NT2/D1 (cell line): Measurements from ENCODE around the gene NAA35.
"Not testable (repeated sequence)": the region's sequence is repeated elsewhere in the genome, so short reads cannot be mapped to it uniquely, and the experiment has no call there.

Experiments
- DNase-seq: peaks from one replicate; pipeline ENCODE4 v3.0.0-alpha.2; 2011; ENCODE audit warnings: low read depth, low spot score
- H3K27me3 ChIP-seq: 2 replicates; pipeline ENCODE4 v1.6.0; 2011; ENCODE audit warnings: mild to moderate bottlenecking; ENCODE audit not compliant: insufficient read length, insufficient read depth
- H3K36me3 ChIP-seq: 2 replicates; pipeline ENCODE4 v1.6.1; 2011; ENCODE audit warnings: mild to moderate bottlenecking, low read length, mixed read lengths; ENCODE audit not compliant: insufficient read depth, insufficient read length
- H3K4me1 ChIP-seq: 2 replicates; pipeline ENCODE4 v1.5.1; 2011; ENCODE audit not compliant: insufficient read depth, insufficient read length
- H3K4me3 ChIP-seq: 2 replicates; pipeline ENCODE4 v1.5.1; 2011; ENCODE audit warnings: low read depth; ENCODE audit not compliant: insufficient read length
- H3K9ac ChIP-seq: 2 replicates; pipeline ENCODE4 v1.6.0; 2011; ENCODE audit warnings: low read depth; ENCODE audit not compliant: insufficient read length
- H3K9me3 ChIP-seq: 2 replicates; pipeline ENCODE4 v1.5.1; 2011; ENCODE audit warnings: mild to moderate bottlenecking, low read length; ENCODE audit not compliant: insufficient read depth
- SUZ12 ChIP-seq: IDR thresholded peaks from 2 replicates; pipeline ENCODE4 v1.6.1; 2011; ENCODE audit not compliant: insufficient read length, insufficient read depth; ENCODE audit errors: extremely low read depth
- YY1 ChIP-seq: IDR thresholded peaks from 2 replicates; pipeline ENCODE4 v1.6.1; 2011; ENCODE audit not compliant: insufficient read length, insufficient read depth
- ZNF274 ChIP-seq: IDR thresholded peaks from 2 replicates; pipeline ENCODE4 v1.6.1; 2011; ENCODE audit warnings: mild to moderate bottlenecking, low read depth, low read length

NAA35 gene

GRCh38 chr9:85949586-85950335 lies 8.8 kb downstream of the NAA35 start:
- Histone ChIP-seq H3K27me3 (no peaks in the 10 kb centered on the region), H3K9ac (no peak overlapping the region), H3K4me3 (no peak overlapping the region), H3K4me1 (no peaks in the 10 kb centered on the region), H3K9me3 (no peaks in the 10 kb centered on the region), H3K36me3 (peaks cover 63% of the 10 kb centered on the region)
- TF ChIP-seq ZNF274 (no peak), YY1 (no peak)
- no peak for DNase-seq

- Histone ChIP-seq H3K9ac (no peak overlapping the region), H3K4me3 (no peak overlapping the region), H3K4me1 (no peaks in the 10 kb centered on the region), H3K27me3 (no peaks in the 10 kb centered on the region), H3K36me3 (peaks cover 75% of the 10 kb centered on the region), H3K9me3 (no peaks in the 10 kb centered on the region)
- no peak for TF ChIP-seq YY1
- TF ChIP-seq SUZ12 = no peak
- no peak for TF ChIP-seq ZNF274
- DNase-seq = no peak
Measured at GRCh38 chr9:85959955-85960354, 19.0 kb downstream of the NAA35 start.

GRCh38 chr9:85960688-85961093 lies 19.7 kb downstream of the NAA35 start:
- Histone ChIP-seq H3K4me3 (no peak overlapping the region), H3K9me3 (no peaks in the 10 kb centered on the region), H3K4me1 (no peaks in the 10 kb centered on the region), H3K9ac (no peak overlapping the region), H3K27me3 (no peaks in the 10 kb centered on the region), H3K36me3 (peaks cover 80% of the 10 kb centered on the region)
- DNase-seq = no peak
- TF ChIP-seq ZNF274 (no peak), SUZ12 (no peak), YY1 (no peak)

GRCh38 chr9:85964526-85964925 lies 23.6 kb downstream of the NAA35 start:
- no peak for DNase-seq
- Histone ChIP-seq H3K9me3 (no peaks in the 10 kb centered on the region), H3K27me3 (no peaks in the 10 kb centered on the region), H3K36me3 (peaks cover 76% of the 10 kb centered on the region), H3K4me3 (no peak overlapping the region), H3K4me1 (no peaks in the 10 kb centered on the region), H3K9ac (no peak overlapping the region)
- no peak for TF ChIP-seq YY1
- no peak for TF ChIP-seq ZNF274
- TF ChIP-seq SUZ12 = no peak

- Histone ChIP-seq H3K27me3 (no peaks in the 10 kb centered on the region), H3K9me3 (no peaks in the 10 kb centered on the region), H3K4me3 (no peak overlapping the region), H3K4me1 (no peaks in the 10 kb centered on the region), H3K9ac (no peak overlapping the region), H3K36me3 (peaks cover 76% of the 10 kb centered on the region)
- TF ChIP-seq SUZ12 (no peak), ZNF274 (no peak)
- no peak for DNase-seq
Measured at GRCh38 chr9:85964949-85965348, 24.0 kb downstream of the NAA35 start.

- H3K4me1 ChIP-seq = no peaks in the 10 kb centered on the region
- peaks cover 70% of the 10 kb centered on the region for H3K36me3 ChIP-seq
- no peak overlapping the region for H3K4me3 ChIP-seq
- H3K9me3 ChIP-seq = no peaks in the 10 kb centered on the region
- no peaks in the 10 kb centered on the region for H3K27me3 ChIP-seq
- no peak for TF ChIP-seq YY1
- no peak for TF ChIP-seq SUZ12
- TF ChIP-seq ZNF274 = no peak
- no peak for DNase-seq
- no peak overlapping the region for H3K9ac ChIP-seq
Measured at GRCh38 chr9:85969727-85970126, 28.8 kb downstream of the NAA35 start.

GRCh38 chr9:85971731-85972130 lies 30.8 kb downstream of the NAA35 start:
- DNase-seq = no peak

GRCh38 chr9:85973238-85973637 lies 32.3 kb downstream of the NAA35 start:
- DNase-seq = no peak
- no peak overlapping the region for H3K4me3 ChIP-seq
- peaks cover 77% of the 10 kb centered on the region for H3K36me3 ChIP-seq
- no peak overlapping the region for H3K9ac ChIP-seq
- TF ChIP-seq ZNF274 = no peak
- no peak for TF ChIP-seq YY1
- TF ChIP-seq SUZ12 = no peak
- no peaks in the 10 kb centered on the region for H3K4me1 ChIP-seq
- H3K9me3 ChIP-seq = no peaks in the 10 kb centered on the region
- no peaks in the 10 kb centered on the region for H3K27me3 ChIP-seq

More at GRCh38 chr9:85971731-85972130, 30.8 kb downstream of the NAA35 start:
- Histone ChIP-seq H3K4me1 (no peaks in the 10 kb centered on the region), H3K27me3 (no peaks in the 10 kb centered on the region), H3K9ac (no peak overlapping the region), H3K9me3 (no peaks in the 10 kb centered on the region), H3K4me3 (no peak overlapping the region), H3K36me3 (peaks cover 69% of the 10 kb centered on the region)
- TF ChIP-seq ZNF274 = no peak
- no peak for TF ChIP-seq YY1
- TF ChIP-seq SUZ12 = no peak

- not testable (repeated sequence) for DNase-seq, H3K4me3 ChIP-seq, H3K4me1 ChIP-seq, H3K9ac ChIP-seq, H3K9me3 ChIP-seq, H3K27me3 ChIP-seq
- peaks cover 82% of the 10 kb centered on the region for H3K36me3 ChIP-seq
Measured at GRCh38 chr9:85974055-85974547, 33.2 kb downstream of the NAA35 start.
